ENCODE results near the gene RAD51B. TPM values are rescaled to one million over a fixed set of nuclear protein-coding genes. Genes with fewer than 3 reads are reported as not detected.
A peak's percentile ranks its signal among the peaks of the same experiment; 100 is the strongest.

Gene RAD51B
- 10 to 100 TPM in 1 of 2 donors, 1 to 10 TPM in 1; 9.3 to 12.1 TPM for total RNA-seq

GRCh38 chr14:67819563-67820421 lies at the start of gene RAD51B:
Gene RAD51B (plus strand): TSS chr14:67819779.
- DNase-seq (ENCODE audit: low spot score), result peak; percentile 59
- Histone ChIP-seq H3K4me1 (ENCODE audit: control insufficient read depth in 1 of 2, low read depth in 2 of 2) (peaks cover 12 to 19% of the 10 kb centered on the region in 2 donors), H3K27ac (peak within 1 kb of the TSS in 1 of 2 donors; percentile 25), H3K36me3 (no peaks in the 10 kb centered on the region), H3K9me3 (no peaks in the 10 kb centered on the region), H3K4me3 (peak within 1 kb of the TSS; percentile 80), H3K27me3 (replicated peaks; ENCODE audit: insufficient read depth) (no peaks in the 10 kb centered on the region)
- no peak for TF ChIP-seq CTCF (IDR thresholded peaks at IDR 0.05)
- ATAC-seq (ENCODE audit: insufficient number of reproducible peaks, low FRiP score, low read depth), result peak; percentile 68

- no peaks in the 10 kb centered on the region for H3K4me1 ChIP-seq (ENCODE audit: control insufficient read depth in 1 of 2, low read depth in 2 of 2)
- no peak for ATAC-seq (ENCODE audit: insufficient number of reproducible peaks, low FRiP score, low read depth)
- no peak overlapping the region for H3K4me3 ChIP-seq
- no peaks in the 10 kb centered on the region for H3K27me3 ChIP-seq (replicated peaks; ENCODE audit: insufficient read depth)
- H3K36me3 ChIP-seq, result peaks cover 82% of the 10 kb centered on the region
- no peak for DNase-seq (ENCODE audit: low spot score)
- H3K27ac ChIP-seq, result no peak overlapping the region
- no peaks in the 10 kb centered on the region for H3K9me3 ChIP-seq
- TF ChIP-seq CTCF (IDR thresholded peaks at IDR 0.05), result no peak
Observed at GRCh38 chr14:67773844-67774377, 45.7 kb upstream of the RAD51B start.

- no peak for ATAC-seq (ENCODE audit: insufficient number of reproducible peaks, low FRiP score, low read depth)
- no peak overlapping the region for H3K4me3 ChIP-seq
- no peak for DNase-seq (ENCODE audit: low spot score)
- H3K27me3 ChIP-seq (replicated peaks; ENCODE audit: insufficient read depth), result no peaks in the 10 kb centered on the region
- no peaks in the 10 kb centered on the region for H3K9me3 ChIP-seq
- H3K27ac ChIP-seq, result no peak overlapping the region
- no peak for TF ChIP-seq CTCF (IDR thresholded peaks at IDR 0.05)
- peaks cover 78% of the 10 kb centered on the region for H3K36me3 ChIP-seq
- no peaks in the 10 kb centered on the region for H3K4me1 ChIP-seq (ENCODE audit: control insufficient read depth in 1 of 2, low read depth in 2 of 2)
Observed at GRCh38 chr14:67776653-67777322, 42.8 kb upstream of the RAD51B start.

- H3K36me3 ChIP-seq, result peaks cover 77% of the 10 kb centered on the region
- no peaks in the 10 kb centered on the region for H3K27me3 ChIP-seq (replicated peaks; ENCODE audit: insufficient read depth)
Observed at GRCh38 chr14:67778792-67779191, 40.8 kb upstream of the RAD51B start.

More at GRCh38 chr14:67778792-67779191, 40.8 kb upstream of the RAD51B start:
- no peaks in the 10 kb centered on the region for H3K4me1 ChIP-seq (ENCODE audit: control insufficient read depth in 1 of 2, low read depth in 2 of 2)
- H3K9me3 ChIP-seq, result no peaks in the 10 kb centered on the region
- no peak for DNase-seq (ENCODE audit: low spot score)
- no peak overlapping the region for H3K4me3 ChIP-seq
- TF ChIP-seq CTCF (IDR thresholded peaks at IDR 0.05), result no peak
- H3K27ac ChIP-seq, result no peak overlapping the region
- no peak for ATAC-seq (ENCODE audit: insufficient number of reproducible peaks, low FRiP score, low read depth)

All from thoracic aorta (tissue), 2 donors.